GM18520 (cell line): ENCODE data around the gene SUV39H1.

Experiments
- ATAC-seq: cut with Tn5 transposase; IDR thresholded peaks from one replicate; pipeline ENCODE4 v1.9.1; 2021; ENCODE audit not compliant: unreplicated experiment

Gene SUV39H1

DNA sequence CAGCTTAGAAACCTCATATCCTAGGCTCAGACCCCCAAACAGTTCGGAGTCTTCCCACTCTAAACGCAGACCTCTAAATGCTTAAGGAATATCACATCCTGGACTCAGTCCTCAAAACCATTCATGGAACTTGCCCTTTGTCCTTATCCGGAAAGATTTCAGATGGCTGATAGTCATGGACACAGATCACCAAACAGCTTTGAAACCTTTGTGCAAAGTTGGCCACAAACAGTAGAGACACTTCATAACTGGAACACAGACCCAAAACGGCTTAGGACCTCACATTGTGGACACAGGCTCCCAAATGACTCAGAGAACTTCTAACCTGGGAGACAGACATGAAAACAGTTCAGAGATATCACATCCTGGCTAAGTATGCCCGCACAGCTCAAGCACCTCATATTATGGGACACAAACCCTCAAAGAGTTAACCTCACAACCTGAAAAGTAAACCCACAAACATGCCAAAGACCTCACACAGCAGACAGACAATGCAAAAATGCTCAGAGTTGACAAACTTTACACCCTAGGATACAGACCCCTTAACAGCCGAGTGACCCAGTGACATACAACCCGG lies 15.5 kb downstream of the SUV39H1 start:
- ATAC-seq, result no peak

DNA sequence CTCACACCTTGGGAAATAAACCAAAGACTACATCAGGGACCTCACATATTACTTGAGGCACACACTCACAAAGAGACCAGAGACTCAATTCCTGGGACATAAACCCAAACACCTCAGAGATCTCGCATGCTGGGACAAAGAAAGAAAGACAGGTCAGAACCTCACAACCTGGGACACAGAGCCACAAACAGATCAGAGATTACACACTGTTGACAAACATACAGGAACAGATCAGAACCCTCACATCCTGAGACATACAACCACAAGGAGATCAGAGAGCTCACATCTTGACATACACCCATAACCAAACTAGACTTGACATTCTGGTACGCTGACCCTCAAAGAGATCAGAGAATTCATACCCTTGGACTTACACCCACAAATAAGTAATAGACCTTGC lies 17.3 kb downstream of the SUV39H1 start:
- ATAC-seq, result no peak

DNA sequence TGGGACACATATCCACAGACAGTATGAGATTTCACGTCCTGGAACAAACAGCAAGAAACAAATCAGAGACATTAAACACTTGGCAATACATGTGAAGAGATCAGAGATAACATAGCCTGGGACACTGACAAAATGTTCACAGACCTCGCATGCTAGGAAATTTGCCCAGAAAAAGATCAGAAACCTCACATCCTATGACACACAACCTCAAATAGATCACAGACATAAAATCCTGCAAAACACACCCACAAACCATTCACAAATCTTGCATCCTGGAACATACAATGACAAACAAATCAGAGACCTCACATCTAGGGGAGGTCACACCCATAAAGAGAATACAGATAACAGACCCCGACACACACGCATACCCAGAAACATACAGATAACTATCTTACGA lies 18.0 kb downstream of the SUV39H1 start:
- ATAC-seq, result no peak

DNA sequence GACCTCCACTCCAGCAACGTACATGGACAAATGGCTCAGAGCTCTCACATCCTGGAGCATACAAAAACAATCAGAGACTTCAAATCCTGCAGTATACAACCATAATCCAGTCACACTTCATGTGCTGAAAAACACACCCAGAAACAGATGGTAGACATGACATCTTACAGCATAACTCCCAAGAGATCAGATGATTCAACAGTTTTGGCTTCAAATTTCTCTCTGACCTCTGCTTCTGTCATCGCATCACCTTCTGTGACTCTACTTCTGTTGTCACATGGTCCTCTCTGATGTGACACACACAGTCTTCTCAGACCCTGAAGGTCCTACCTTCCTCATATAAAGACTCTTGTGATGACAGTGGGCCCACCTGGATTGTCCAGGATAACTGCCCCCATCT lies 18.5 kb downstream of the SUV39H1 start:
- no peak for ATAC-seq

DNA sequence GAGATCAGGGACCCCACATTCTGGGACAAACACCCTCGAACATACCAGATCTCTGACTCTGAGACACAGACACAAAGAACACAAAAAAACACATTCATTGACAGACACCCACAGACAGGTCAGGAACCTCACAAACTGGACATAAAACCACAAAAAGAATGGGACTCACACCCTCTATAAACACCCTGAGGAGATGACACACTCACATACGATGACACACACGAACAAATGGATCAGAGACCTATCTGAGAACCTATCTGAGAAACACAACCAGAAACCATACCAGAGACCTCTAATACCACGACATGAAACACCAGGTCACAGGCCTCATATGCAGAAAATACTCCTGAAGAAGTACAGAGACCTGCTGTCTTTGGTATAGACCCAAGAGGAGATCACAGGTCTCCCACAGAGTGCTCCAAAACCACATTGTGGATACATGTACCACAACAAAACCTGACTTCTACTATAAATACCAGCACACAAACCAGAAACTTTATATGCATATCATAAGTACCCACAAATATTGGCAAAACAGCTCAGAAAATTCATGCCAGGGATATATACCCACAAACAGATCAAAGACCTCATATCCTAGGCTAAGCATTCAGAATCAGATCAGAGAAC lies 19.5 kb downstream of the SUV39H1 start:
- no peak for ATAC-seq

DNA sequence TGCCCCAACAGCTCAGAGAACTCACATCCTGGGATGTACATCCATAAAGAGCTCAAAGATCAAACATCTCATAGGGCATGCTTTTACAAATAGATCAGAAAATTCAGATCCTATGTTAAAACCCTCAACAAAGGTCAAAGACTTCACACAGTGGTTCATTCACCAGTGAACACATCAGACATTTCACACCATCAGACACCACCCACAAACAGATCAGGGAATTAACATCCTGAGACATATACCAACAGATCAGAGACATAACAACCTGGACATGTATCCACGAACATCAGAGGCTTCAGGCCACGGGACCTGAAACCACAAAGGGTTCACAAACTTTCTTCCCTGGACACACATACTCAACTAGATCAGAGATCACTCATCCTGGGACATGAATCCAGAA lies 23.4 kb downstream of the SUV39H1 start:
- ATAC-seq, result no peak

DNA sequence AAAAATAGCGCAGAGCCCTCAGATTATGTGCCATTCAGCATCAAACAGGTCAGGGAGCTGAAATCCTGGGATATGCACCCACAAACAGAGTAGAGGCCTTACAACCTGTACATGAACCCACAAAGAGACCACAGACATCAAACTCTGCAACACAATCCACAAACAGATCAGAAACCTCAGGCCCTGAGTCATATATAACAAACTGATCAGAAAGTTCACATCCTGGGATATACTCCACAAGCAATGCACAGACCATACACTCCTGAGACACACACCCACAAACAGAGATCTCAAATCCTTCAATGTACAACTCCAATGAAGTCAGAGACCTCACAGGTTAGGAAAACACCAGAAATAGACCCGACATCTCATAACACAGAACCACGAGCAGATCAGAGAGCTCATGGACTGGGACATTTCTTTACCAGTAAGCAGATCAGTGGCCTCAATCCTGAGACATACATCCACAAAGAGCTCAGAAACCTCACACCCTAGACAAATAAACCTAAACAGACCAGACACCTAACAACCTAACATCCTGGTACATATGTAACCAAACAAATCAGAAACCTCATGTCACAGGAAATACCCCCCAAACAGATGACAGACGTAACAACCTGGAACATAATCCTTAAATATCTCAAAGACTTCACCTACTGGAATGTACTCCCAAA lies 24.2 kb downstream of the SUV39H1 start:
- no peak for ATAC-seq

DNA sequence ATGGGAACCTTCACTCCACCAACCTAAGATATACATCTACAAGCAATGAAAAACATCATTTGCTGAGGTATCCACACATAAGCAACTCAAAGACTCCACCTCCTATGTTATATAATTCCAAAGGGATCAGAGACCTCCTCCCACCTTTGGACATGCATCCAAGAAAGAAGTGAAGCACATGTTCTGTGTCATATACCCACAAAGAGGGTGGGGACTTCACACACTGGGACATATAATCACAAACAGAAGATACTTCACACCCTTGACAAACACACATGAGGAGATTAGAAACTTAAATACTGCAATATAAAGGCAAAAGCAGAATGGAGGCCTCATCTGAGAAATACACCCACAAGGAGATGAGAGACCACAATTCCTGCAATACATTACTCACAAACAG lies 25.4 kb downstream of the SUV39H1 start:
- no peak for ATAC-seq

DNA sequence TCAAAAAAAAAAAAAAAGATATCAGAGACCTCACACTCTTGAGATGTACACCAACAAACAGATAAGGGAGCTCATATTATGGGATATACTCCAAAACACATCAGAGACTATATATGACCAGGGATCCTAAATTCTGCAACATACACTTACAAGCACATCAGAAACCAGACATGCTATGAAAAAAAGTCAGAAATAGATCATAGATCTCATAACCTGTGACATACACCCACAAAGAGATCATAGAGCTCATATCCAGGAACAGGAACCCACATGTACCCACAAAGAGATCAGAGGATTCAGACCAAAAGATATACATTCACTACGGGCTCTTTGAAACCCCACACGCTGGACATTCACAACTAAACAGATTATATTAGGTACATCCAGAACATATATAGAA lies 30.1 kb downstream of the SUV39H1 start:
- ATAC-seq, result no peak

DNA sequence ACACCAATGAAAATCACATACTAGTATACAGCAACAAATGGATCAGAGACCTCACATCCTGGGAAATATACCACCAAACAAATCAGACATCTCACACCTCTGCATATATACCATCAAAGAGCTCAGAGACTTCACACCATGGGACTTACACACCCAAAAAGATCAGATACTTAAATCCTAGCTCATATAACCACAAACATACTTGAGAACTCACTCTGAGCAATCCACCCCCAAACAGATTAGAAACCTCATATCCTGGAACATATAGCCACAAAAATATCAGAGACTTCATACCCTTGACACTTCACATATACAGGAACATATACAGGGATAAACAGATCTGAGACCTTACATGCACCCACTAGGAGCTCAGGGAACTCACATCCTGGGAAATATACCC lies 32.1 kb downstream of the SUV39H1 start:
- no peak for ATAC-seq

DNA sequence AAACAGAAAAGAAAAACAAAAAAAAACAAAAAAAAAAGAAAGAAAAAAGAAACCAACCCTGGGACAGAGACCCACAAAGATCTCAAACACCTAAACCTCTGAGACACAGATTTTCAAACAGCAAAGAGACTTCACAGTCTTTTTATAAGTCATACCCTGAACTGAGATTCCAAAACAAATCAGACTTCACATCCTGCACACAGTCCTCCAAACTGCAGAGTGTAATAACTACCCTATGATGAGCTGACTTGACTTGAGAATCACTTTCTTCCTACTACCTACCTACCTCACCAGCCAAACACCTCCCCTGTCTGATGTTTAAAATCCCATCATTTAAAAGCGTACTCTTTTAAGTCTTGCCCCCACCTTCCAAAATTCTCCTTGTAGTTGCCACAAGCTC lies 39.8 kb downstream of the SUV39H1 start:
- no peak for ATAC-seq

DNA sequence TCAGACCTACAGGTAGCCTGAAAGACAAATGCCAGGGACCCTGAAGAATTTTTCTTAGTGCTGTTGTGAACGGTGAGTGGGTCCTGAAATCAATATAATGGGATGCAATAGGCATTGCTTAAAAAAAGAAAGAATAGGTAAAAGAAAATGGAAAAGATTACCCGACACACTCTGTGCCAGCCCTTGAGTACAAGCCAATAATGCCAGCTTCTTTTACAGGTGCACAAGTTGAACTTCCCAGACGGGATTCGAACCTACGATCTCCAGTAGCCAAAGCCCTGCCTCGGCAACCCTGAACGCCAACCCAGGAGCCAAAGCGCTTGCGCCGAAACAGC lies 40.3 kb downstream of the SUV39H1 start:
- no peak for ATAC-seq

DNA sequence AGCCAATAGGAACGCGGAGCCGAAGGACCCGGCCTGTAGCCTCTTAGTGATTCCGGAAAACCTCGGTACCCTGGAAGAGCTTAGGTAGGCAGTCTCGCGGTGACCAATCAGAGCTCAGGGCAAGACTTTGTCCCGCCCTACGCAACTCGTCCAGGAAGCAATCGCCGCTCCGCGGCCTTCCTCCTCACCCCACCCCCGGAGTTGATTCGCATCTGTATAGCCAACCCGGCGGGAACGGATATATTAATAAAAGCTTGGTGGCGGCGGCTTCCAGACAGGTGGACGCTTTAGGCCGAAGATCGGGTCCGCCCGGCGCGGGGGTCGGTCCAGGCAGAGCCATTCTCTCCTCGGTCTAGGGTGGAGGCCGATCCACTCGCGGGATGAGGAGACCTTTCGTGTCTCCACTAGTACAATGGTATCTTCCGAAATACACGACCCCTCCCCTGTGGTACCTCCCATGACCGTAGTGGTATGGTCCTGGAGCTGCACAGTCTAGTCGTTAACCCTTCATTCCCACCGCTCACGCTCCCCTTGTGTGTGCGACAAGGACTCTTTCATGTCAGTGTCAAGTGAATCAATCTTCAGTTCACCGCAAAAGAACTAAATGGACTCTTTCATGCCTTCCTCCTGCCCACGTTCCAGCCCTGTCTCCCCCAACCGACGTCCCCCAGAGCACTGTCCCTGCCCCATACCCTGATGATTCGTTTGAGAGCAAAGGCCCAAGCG lies 40.8 kb downstream of the SUV39H1 start:
- peak; percentile 98 for ATAC-seq

DNA sequence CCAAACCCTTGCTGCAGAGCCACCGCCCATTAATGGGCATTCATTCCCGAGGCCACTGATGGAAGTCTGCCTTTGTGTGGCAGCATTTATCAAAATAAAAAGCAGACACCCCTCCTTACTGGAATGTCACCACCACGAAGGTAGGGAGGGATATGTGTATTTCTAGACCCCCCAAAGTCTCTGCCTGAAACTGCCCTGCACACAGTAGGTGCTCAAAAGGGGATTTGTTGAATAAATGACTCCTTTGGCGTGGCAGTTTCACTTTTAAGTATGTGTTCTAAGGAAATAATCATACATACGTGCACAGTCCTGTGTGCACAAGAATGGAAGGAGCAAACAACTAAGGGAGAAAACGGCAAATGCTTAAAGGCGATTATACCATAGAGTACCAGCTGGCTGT lies 41.4 kb downstream of the SUV39H1 start:
- ATAC-seq, result no peak

DNA sequence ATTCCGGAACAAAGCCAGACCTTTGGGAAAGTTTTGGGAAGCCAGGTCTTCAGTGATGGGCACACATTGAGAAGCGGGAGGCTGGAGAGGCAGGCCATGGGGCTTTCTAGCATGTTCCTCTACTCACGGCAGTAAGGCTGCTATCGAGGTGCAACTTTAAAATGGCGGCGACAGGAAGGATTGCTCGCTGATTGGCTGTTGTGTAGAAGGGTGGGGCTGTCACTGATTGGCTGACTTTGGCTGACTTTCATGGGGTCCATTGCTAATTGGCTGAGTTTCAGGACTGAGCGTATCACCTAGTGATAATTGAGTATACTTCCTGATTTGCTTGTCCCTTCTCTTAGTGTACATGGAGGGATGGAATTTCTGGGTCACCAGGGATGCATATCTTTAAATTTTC lies 45.3 kb downstream of the SUV39H1 start:
- ATAC-seq, result no peak

DNA sequence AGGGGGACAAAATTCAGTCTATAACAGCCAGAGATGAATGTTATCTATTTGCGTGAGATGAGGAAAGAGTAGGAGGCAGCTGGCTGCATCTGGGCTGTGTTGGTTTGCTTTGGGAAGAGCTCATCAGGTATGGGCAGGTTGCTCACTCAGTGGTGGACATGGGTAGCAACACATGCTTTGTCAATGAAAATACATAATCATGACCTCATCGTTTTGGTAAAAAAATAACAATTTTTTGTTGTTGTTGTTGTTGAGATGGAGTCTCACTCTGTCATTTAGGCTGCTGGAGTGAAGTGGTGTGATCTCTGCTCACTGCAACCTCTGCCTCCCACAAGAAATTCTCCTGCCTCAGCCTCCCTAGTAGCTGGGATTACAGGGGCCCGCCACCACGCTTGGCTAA lies 48.7 kb downstream of the SUV39H1 start:
- no peak for ATAC-seq

DNA sequence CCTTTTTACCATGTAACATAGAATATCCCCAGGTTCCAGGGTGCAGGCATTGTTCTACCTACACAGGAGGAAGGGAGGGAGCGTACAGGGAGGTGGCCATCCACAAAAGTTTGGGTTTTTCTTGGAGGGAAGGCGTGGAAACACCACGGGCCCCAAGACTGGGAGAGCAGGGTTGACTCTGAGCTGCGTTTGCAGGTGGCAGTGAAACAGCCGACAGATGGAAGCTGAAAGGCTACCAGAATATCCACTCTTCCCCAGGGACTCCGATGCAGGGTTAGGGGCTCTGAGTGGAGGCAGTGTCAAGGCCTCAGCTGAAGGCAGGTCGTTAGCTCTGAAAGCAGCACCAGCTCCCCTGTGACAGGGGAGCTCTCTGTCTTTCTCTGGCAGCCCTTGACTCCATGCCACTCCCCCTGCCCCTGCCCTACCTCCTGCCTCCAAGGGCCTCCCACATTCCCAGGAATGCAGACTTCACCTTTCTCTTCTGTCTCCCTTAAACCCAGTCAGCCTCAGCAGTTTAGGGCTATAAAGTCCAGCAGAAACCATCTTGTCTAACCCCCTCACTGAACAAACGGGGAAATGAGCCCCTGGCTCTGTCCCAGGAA lies 51.0 kb downstream of the SUV39H1 start:
- ATAC-seq, result no peak

DNA sequence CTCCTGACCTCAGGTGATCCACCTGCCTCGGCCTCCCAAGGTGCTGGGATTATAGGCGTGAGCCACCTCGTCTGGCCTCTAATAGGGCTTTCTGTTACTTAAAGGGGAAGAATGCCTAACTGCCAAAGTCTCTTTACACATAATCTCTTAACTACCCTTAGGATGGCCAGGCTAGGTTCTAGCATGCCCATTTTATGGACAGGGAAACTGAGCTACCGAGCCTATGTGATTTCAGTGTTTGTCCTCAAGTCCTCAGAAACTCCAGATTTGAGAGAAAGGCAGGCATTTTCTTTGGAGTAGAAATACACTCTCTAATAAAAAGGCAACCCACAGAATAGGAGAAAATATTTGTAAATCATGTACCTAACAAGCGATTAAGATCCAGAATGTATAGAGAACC lies 52.6 kb downstream of the SUV39H1 start:
- no peak for ATAC-seq

DNA sequence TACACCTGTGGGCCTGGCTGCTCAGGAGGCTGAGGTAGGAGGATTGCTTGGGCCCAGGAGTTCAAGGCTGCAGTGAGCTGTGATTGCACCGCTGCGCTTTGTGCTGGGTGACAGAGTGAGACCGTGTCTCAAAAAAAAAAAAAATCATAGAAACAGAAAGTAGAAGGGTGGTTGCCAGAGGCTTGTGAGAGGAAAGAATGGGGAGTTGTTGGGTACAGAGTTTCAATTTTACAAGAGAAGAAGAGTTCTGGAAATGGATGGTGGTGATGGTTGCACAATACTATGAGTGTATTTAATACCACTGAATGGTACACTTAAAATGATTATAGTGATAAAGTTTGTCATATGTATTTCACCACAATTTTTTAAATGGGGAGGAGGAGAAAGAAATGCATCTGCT lies 54.8 kb downstream of the SUV39H1 start:
- no peak for ATAC-seq

DNA sequence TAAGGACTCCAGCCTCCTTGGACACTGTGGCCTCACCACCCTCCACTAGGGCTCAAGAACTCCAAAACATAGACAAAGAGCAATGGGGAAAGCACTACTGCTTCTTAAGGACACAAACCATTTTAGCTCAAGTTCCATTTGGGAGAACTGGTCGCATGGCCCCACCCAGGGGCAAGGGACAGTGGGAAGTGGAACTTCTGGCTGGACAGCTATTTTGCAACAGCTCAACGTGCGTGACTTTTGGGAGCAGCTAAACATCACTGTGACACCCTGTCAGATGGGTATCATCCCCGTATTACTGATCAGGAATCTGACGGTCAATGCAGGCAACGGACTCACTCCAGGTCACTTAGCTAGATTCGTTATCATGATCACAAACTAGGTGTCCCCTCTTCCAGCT lies 56.0 kb downstream of the SUV39H1 start:
- no peak for ATAC-seq

DNA sequence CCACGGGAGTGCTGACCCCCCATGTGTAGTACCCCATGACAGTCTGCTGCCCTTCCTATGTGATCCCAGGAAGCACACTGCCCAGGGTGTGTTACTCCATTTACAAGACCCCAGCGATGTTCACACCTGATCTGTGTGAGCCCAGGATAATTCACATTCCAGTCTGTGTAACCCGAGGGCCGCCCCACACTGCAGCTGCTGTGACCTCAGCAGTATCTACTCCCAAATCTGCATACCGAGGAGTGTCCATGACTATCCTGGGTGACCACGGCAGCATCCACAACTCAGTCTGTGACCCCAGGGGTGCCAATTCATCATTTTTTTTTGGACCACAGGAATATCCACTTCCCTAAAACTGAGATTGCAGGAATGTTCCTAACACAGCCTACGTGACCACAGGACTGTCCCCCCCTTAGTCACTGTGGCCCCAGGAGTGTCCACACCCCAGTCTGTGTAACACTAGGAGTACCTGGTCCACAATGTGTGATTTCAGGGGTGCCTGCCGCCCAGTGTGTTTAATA lies 57.2 kb downstream of the SUV39H1 start:
- no peak for ATAC-seq

DNA sequence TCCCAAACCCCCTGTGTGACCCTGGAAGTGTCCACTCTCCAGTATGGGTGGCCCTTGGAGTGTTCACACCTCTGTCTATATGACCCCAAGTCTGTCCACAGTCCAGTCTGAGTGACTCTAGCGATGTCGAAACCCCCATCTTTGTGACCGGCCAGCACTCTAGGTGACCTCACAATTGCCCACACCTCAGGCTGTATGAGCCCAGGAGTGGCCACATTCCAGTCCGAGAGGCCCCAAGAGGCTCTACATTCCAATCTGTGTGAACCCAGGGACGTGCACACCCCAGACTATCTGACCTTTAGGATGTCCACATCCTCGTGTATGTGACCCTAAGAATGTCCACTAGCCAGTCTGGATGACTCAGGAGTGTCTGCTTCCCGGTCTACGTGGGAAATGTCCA lies 57.7 kb downstream of the SUV39H1 start:
- no peak for ATAC-seq
